ENCODE data around the gene A2M. TPM values are rescaled to one million over a fixed set of nuclear protein-coding genes. Genes with fewer than 3 reads are reported as not detected.

The A2M gene
- total and polyA plus RNA-seq, 10 of the 15 experiments (the other 5 are each of a cell fraction or from before 2014, with no cell fraction given): 0.03 to 3.5 (median 0.20) TPM; not detected in 5

DNA sequence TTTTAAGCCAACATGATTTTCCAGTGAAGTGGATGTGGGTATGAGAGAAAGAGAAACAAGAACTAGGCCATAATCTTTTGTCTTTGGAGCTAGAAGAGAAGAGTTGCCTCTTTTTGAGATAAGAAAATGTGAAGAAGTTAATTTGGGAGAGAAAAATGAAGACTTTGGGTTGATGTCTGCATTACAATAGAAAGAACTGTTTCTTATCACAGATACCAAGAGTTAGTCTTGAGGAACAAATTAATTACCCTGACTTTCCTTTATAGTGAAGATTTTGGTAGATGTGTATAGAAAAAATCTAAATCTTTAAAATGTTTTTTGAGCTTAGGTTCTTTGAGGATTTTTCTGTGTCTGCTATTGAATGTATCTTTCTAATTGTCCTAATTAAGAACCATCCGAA, 4.2 kb downstream of the A2M start (continued):
- TF ChIP-seq JUNB (IDR thresholded peaks at IDR 0.05) (no peak), MYC (IDR thresholded peaks at IDR 0.05; ENCODE audit: insufficient read depth, insufficient read length, insufficient replicate concordance, low read length, severe bottlenecking) (no peak)
- TF ChIP-seq, protein P1, sequence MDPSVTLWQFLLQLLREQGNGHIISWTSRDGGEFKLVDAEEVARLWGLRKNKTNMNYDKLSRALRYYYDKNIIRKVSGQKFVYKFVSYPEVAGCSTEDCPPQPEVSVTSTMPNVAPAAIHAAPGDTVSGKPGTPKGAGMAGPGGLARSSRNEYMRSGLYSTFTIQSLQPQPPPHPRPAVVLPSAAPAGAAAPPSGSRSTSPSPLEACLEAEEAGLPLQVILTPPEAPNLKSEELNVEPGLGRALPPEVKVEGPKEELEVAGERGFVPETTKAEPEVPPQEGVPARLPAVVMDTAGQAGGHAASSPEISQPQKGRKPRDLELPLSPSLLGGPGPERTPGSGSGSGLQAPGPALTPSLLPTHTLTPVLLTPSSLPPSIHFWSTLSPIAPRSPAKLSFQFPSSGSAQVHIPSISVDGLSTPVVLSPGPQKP (IDR thresholded peaks at IDR 0.05; ENCODE audit: low read depth, low read length): no peak

DNA sequence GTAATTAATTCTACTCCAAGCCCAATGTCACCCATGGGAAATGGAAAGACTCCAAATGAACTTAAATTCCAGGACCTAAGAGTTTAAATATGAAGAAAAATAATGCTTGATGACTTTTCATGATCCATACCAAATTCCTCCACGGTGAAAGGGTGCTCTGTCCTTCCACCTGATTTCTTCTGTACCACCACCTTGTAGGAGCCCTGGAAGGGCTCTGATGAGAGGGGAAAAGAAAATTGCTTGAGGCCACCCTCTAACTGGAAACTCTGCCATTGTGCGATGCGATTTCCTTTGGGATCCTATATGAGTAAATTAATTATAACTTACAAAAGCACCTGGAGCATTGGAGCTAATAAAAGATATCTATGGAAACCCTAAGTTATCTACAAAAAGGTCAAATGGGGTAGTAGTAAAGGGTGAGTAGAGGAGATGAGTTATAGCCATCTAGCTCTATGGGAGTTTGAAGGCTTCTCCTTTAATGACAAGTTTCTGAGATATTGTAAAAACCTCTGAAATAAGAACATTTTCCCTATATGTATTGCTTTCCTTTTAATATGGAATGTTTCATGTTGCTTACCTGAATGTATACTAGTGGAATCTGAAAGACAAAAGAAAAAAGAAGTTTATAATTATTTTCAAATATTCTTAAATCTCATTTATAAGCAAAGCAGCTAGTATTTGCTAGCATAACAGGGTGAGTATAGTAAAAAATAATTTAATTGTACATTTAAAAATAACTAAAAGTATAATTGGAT, 5.8 kb downstream of the A2M start:
- no peak overlapping the region for H3K27ac ChIP-seq (ENCODE audit: control insufficient read depth, insufficient read depth)
- H3K4me2 ChIP-seq (ENCODE audit: control insufficient read depth, insufficient read depth): no peak overlapping the region
- H3K9me3 ChIP-seq (replicated peaks; ENCODE audit: control insufficient read depth, insufficient read depth, low read length): no peaks in the 10 kb centered on the region
- CTCF ChIA-PET: no interaction called here
- no peaks in the 10 kb centered on the region for H4K20me1 ChIP-seq (ENCODE audit: control insufficient read depth, insufficient read depth)
- H2AFZ ChIP-seq (ENCODE audit: control insufficient read depth, low read depth, low read length): no peak overlapping the region
- RAD21 ChIA-PET (ENCODE audit: unreplicated experiment): no interaction called here
- SMC1A ChIA-PET (ENCODE audit: uncharacterized antibody, unreplicated experiment): interaction anchor here (0.9 kb wide), 1 partner anchor 104 kb away, joined by 3 read pairs; no protein-coding TSS in a partner anchor
- no peak for DNase-seq (ENCODE audit: low read depth, low spot score)
- in situ Hi-C loops (cut with MboI) (no loop called here), intact Hi-C loops (cut with micrococcal nuclease; ENCODE audit: unreplicated experiment) (no loop called here)
- no peaks in the 10 kb centered on the region for H3K36me3 ChIP-seq (ENCODE audit: control insufficient read depth in 2 of 2, insufficient read depth in 2 of 2, low read length in 1 of 2)
- no peak overlapping the region for H3K4me3 ChIP-seq
- H3K4me1 ChIP-seq (ENCODE audit: control insufficient read depth, insufficient read depth, low read length): no peaks in the 10 kb centered on the region
- ATAC-seq: no peak
- WGBS (ENCODE audit: insufficient coverage, insufficient replicate concordance, low lambda C conversion rate, missing lambda C conversion rate): 64% methylated on average over 3 of the region's 3 CpGs
- BruUV-seq (replicated peaks): no TSS peak
- H3K79me2 ChIP-seq (ENCODE audit: control insufficient read depth, insufficient read depth, low read length): no peaks in the 10 kb centered on the region
- no peak overlapping the region for H3K9ac ChIP-seq (ENCODE audit: control insufficient read depth, insufficient read depth, low read length)
- FAIRE-seq: no peak
- POLR2A ChIA-PET: no interaction called here
- H3K27me3 ChIP-seq (replicated peaks in 1 of 2; ENCODE audit: control insufficient read depth in 2 of 2, insufficient read depth in 2 of 2, low read length in 1 of 2): no peaks in the 10 kb centered on the region
- TF ChIP-seq, protein P2, sequence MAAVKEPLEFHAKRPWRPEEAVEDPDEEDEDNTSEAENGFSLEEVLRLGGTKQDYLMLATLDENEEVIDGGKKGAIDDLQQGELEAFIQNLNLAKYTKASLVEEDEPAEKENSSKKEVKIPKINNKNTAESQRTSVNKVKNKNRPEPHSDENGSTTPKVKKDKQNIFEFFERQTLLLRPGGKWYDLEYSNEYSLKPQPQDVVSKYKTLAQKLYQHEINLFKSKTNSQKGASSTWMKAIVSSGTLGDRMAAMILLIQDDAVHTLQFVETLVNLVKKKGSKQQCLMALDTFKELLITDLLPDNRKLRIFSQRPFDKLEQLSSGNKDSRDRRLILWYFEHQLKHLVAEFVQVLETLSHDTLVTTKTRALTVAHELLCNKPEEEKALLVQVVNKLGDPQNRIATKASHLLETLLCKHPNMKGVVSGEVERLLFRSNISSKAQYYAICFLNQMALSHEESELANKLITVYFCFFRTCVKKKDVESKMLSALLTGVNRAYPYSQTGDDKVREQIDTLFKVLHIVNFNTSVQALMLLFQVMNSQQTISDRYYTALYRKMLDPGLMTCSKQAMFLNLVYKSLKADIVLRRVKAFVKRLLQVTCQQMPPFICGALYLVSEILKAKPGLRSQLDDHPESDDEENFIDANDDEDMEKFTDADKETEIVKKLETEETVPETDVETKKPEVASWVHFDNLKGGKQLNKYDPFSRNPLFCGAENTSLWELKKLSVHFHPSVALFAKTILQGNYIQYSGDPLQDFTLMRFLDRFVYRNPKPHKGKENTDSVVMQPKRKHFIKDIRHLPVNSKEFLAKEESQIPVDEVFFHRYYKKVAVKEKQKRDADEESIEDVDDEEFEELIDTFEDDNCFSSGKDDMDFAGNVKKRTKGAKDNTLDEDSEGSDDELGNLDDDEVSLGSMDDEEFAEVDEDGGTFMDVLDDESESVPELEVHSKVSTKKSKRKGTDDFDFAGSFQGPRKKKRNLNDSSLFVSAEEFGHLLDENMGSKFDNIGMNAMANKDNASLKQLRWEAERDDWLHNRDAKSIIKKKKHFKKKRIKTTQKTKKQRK (IDR thresholded peaks at IDR 0.05; ENCODE audit: low read depth, low read length): no peak
- no peak for TF ChIP-seq SP1 (IDR thresholded peaks at IDR 0.05; ENCODE audit: low read depth, low read length)
- TF ChIP-seq, protein P3, sequence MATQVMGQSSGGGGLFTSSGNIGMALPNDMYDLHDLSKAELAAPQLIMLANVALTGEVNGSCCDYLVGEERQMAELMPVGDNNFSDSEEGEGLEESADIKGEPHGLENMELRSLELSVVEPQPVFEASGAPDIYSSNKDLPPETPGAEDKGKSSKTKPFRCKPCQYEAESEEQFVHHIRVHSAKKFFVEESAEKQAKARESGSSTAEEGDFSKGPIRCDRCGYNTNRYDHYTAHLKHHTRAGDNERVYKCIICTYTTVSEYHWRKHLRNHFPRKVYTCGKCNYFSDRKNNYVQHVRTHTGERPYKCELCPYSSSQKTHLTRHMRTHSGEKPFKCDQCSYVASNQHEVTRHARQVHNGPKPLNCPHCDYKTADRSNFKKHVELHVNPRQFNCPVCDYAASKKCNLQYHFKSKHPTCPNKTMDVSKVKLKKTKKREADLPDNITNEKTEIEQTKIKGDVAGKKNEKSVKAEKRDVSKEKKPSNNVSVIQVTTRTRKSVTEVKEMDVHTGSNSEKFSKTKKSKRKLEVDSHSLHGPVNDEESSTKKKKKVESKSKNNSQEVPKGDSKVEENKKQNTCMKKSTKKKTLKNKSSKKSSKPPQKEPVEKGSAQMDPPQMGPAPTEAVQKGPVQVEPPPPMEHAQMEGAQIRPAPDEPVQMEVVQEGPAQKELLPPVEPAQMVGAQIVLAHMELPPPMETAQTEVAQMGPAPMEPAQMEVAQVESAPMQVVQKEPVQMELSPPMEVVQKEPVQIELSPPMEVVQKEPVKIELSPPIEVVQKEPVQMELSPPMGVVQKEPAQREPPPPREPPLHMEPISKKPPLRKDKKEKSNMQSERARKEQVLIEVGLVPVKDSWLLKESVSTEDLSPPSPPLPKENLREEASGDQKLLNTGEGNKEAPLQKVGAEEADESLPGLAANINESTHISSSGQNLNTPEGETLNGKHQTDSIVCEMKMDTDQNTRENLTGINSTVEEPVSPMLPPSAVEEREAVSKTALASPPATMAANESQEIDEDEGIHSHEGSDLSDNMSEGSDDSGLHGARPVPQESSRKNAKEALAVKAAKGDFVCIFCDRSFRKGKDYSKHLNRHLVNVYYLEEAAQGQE (IDR thresholded peaks at IDR 0.05; ENCODE audit: low read depth, low read length): no peak
- no peak for TF ChIP-seq PAX8 (IDR thresholded peaks at IDR 0.05)
- TF ChIP-seq NFXL1 (IDR thresholded peaks at IDR 0.05; ENCODE audit: borderline replicate concordance): no peak
- no peak for TF ChIP-seq SREBF2 (IDR thresholded peaks at IDR 0.05; ENCODE audit: low read length)
- TF ChIP-seq, protein P4, sequence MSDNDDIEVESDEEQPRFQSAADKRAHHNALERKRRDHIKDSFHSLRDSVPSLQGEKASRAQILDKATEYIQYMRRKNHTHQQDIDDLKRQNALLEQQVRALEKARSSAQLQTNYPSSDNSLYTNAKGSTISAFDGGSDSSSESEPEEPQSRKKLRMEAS (IDR thresholded peaks at IDR 0.05; ENCODE audit: low read depth, low read length): no peak
- no peak for TF ChIP-seq RCOR1 (conservative IDR thresholded peaks at IDR 0.05; ENCODE audit: low read depth, low read length)
- no peak for TF ChIP-seq CHD2 (IDR thresholded peaks at IDR 0.05; ENCODE audit: borderline replicate concordance, low read depth, low read length)
- no peak for TF ChIP-seq ZNF622 (IDR thresholded peaks at IDR 0.05)
- no peak for TF ChIP-seq NR2C1 (IDR thresholded peaks at IDR 0.05)
- no peak for TF ChIP-seq BMI1 (IDR thresholded peaks at IDR 0.05; ENCODE audit: borderline replicate concordance)
